Inflammatory macrophage (primary cell): ENCODE data around the gene PTPRG.

Source experiments
- DNase-seq, 2 donors: peaks; one replicate each; pipeline ENCODE4 v3.0.0-alpha.2; 2020 to 2022

Gene PTPRG

GRCh38 chr3:62131050-62131449 is 569.7 kb downstream of the PTPRG start:
- no peak for DNase-seq

- DNase-seq = no peak
Measured at GRCh38 chr3:62131620-62132019, 570.2 kb downstream of the PTPRG start.

- no peak for DNase-seq
Measured at GRCh38 chr3:62132027-62132602, 570.7 kb downstream of the PTPRG start.

GRCh38 chr3:62133015-62133414 is 571.6 kb downstream of the PTPRG start:
- no peak for DNase-seq

GRCh38 chr3:62134061-62134496 is 572.7 kb downstream of the PTPRG start:
- DNase-seq = peak; percentile 14 to 43

- DNase-seq = no peak
Measured at GRCh38 chr3:62135741-62136140, 574.4 kb downstream of the PTPRG start.

- DNase-seq = peak; percentile 1 to 13
Measured at GRCh38 chr3:62139957-62140356, 578.6 kb downstream of the PTPRG start.

GRCh38 chr3:62142331-62143085 is 581.1 kb downstream of the PTPRG start:
- no peak for DNase-seq

GRCh38 chr3:62143843-62144450 is 582.6 kb downstream of the PTPRG start:
- no peak for DNase-seq

GRCh38 chr3:62144482-62144881 is 583.1 kb downstream of the PTPRG start:
- no peak for DNase-seq

- DNase-seq = no peak
Measured at GRCh38 chr3:62145086-62145757, 583.9 kb downstream of the PTPRG start.

GRCh38 chr3:62149539-62149938 is 588.2 kb downstream of the PTPRG start:
- no peak for DNase-seq

- no peak for DNase-seq
Measured at GRCh38 chr3:62149962-62150361, 588.6 kb downstream of the PTPRG start.

- DNase-seq = no peak
Measured at GRCh38 chr3:62151591-62151990, 590.2 kb downstream of the PTPRG start.

- DNase-seq = no peak
Measured at GRCh38 chr3:62153231-62153630, 591.9 kb downstream of the PTPRG start.

- DNase-seq = no peak
Measured at GRCh38 chr3:62154457-62155148, 593.2 kb downstream of the PTPRG start.

GRCh38 chr3:62159056-62159708 is 597.8 kb downstream of the PTPRG start:
- DNase-seq = no peak

- DNase-seq = no peak
Measured at GRCh38 chr3:62159709-62160092, 598.3 kb downstream of the PTPRG start.

- no peak for DNase-seq
Measured at GRCh38 chr3:62161371-62161770, 600.0 kb downstream of the PTPRG start.

- DNase-seq = no peak
Measured at GRCh38 chr3:62164196-62164595, 602.8 kb downstream of the PTPRG start.

- no peak for DNase-seq
Measured at GRCh38 chr3:62164746-62165145, 603.4 kb downstream of the PTPRG start.

GRCh38 chr3:62167566-62168262 is 606.3 kb downstream of the PTPRG start:
- DNase-seq = no peak
